Liver (tissue), 9 donors: Measurements from ENCODE around the gene EGR2. TPM values are rescaled to one million over a fixed set of nuclear protein-coding genes. Genes with fewer than 3 reads are reported as not detected.

Experiments used
- DNase-seq: peaks from one replicate; pipeline ENCODE4 v3.0.0-alpha.2; 2017; ENCODE audit warnings: low spot score
- H3K27ac ChIP-seq, 2 donors: one replicate each; pipeline ENCODE4 v1.7.0; 2013; ENCODE audit warnings: inconsistent platforms in 2 of 2, low read length in 2 of 2, control low read depth in 1 of 2, low read depth in 1 of 2, mild to moderate bottlenecking in 1 of 2
- H3K27me3 ChIP-seq, 4 donors: one replicate each; pipeline versions ENCODE4 v1.6.1 to v1.7.0; 2013; ENCODE audit warnings: low read length in 3 of 4, inconsistent platforms in 1 of 4, mild to moderate bottlenecking in 1 of 4, moderate library complexity in 1 of 4; ENCODE audit not compliant: control insufficient read depth in 4 of 4, insufficient read depth in 4 of 4
- H3K36me3 ChIP-seq, 4 donors: one replicate each; pipeline versions ENCODE4 v1.6.1 to v1.7.0; 2013; ENCODE audit warnings: low read length in 3 of 4, mild to moderate bottlenecking in 3 of 4, low read depth in 1 of 4, moderate library complexity in 1 of 4; ENCODE audit not compliant: control insufficient read depth in 4 of 4, insufficient read depth in 3 of 4
- H3K4me1 ChIP-seq, 4 donors: one replicate each; pipeline versions ENCODE4 v1.6.1 to v1.7.0; 2013; ENCODE audit warnings: low read length in 3 of 4, mild to moderate bottlenecking in 3 of 4, moderate library complexity in 1 of 4; ENCODE audit not compliant: control insufficient read depth in 4 of 4, insufficient read depth in 4 of 4
- H3K4me3 ChIP-seq, 3 donors: one replicate each; pipeline versions ENCODE4 v1.6.1 to v1.7.0; 2013; ENCODE audit warnings: low read length in 3 of 3, control low read depth in 1 of 3, low read depth in 1 of 3, mild to moderate bottlenecking in 1 of 3
- H3K9ac ChIP-seq, 2 donors: one replicate each; pipeline ENCODE4 v1.7.0; 2013; ENCODE audit warnings: low read length in 2 of 2, mild to moderate bottlenecking in 2 of 2, moderate library complexity in 2 of 2, control low read depth in 1 of 2, low read depth in 1 of 2
- H3K9me3 ChIP-seq, 4 donors: one replicate each; pipeline versions ENCODE4 v1.6.1 to v1.7.0; 2013; ENCODE audit warnings: low read length in 3 of 4; ENCODE audit not compliant: control insufficient read depth in 4 of 4
- ATF3 ChIP-seq: IDR thresholded peaks from 2 replicates; pipeline ENCODE4 v1.6.1; 2016; ENCODE audit warnings: antibody characterized with exemption
- EGR1 ChIP-seq, 2 donors: IDR thresholded peaks; 2 replicates each; pipeline ENCODE4 v1.6.1; 2016 to 2018; ENCODE audit warnings: antibody characterized with exemption in 2 of 2, low read depth in 2 of 2
- FOXA1 ChIP-seq: IDR thresholded peaks from 2 replicates; pipeline ENCODE4 v1.6.1; 2016; ENCODE audit warnings: antibody characterized with exemption
- FOXA2 ChIP-seq: IDR thresholded peaks from 2 replicates; pipeline ENCODE4 v1.6.1; 2016; ENCODE audit warnings: antibody characterized with exemption
- HNF4A ChIP-seq, 2 donors: conservative IDR thresholded peaks; 2 replicates each; pipeline ENCODE4 v1.6.1; 2016; ENCODE audit warnings: antibody characterized with exemption in 2 of 2, mild to moderate bottlenecking in 2 of 2
- HNF4G ChIP-seq: IDR thresholded peaks from 2 replicates; pipeline ENCODE4 v1.6.1; 2016; ENCODE audit warnings: antibody characterized with exemption
- JUND ChIP-seq, 2 donors: IDR thresholded peaks; 2 replicates each; pipeline ENCODE4 v1.6.1; 2016; ENCODE audit warnings: antibody characterized with exemption in 2 of 2
- NR2F2 ChIP-seq: IDR thresholded peaks from 2 replicates; pipeline ENCODE4 v1.6.1; 2016; ENCODE audit warnings: antibody characterized with exemption
- RAD21 ChIP-seq, 2 donors: IDR thresholded peaks; 2 replicates each; pipeline ENCODE4 v1.6.1; 2016; ENCODE audit warnings: antibody characterized with exemption in 2 of 2, mild to moderate bottlenecking in 2 of 2
- REST ChIP-seq: IDR thresholded peaks from 2 replicates; pipeline ENCODE4 v1.6.1; 2016; ENCODE audit warnings: antibody characterized with exemption, mild to moderate bottlenecking
- RXRA ChIP-seq, 2 donors: IDR thresholded peaks; 2 replicates each; pipeline ENCODE4 v1.6.1; 2017 to 2018; ENCODE audit warnings: antibody characterized with exemption in 2 of 2, mild to moderate bottlenecking in 1 of 2
- SP1 ChIP-seq: IDR thresholded peaks from 2 replicates; pipeline ENCODE4 v1.6.1; 2018; ENCODE audit warnings: antibody characterized with exemption, mild to moderate bottlenecking
- TAF1 ChIP-seq: conservative IDR thresholded peaks from 2 replicates; pipeline ENCODE4 v1.6.1; 2016; ENCODE audit warnings: antibody characterized with exemption, mild to moderate bottlenecking
- YY1 ChIP-seq: IDR thresholded peaks from 2 replicates; pipeline ENCODE4 v1.6.1; 2016; ENCODE audit warnings: antibody characterized with exemption, mild to moderate bottlenecking
- ZBTB33 ChIP-seq: IDR thresholded peaks from 2 replicates; pipeline ENCODE4 v1.6.1; 2016; ENCODE audit warnings: antibody characterized with exemption
- WGBS: extraction: QIAGEN DNeasy Blood & Tissue Kit; methylation state at CpG from one replicate; pipeline ENCODE4 v1.1.7; 2013; 5-methylcytosine and 5-hydroxymethylcytosine counted together
- polyA plus RNA-seq, 2 donors: library from polyadenylated mRNA; stranded (reverse) in 1 of 2; unstranded in 1 of 2; fragments of 200-250 nt in 1 of 2; fragments of >200 nt in 1 of 2; fragmentation: Nextera tagmentation in 1 of 2; extraction: Ambion mirVana in 1 of 2; gene quantifications; one replicate each; pipeline versions ENCODE4 v1.2.1 to v1.2.3, GENCODE V29; 2013 to 2015
- total RNA-seq, 2 donors: library from RNA; depleted of rRNA; stranded (reverse); fragments of >200 nt; gene quantifications; one replicate each; pipeline ENCODE4 v1.2.3, GENCODE V29; 2014
- TF ChIP-seq, protein P1 (sequence below): fragments of 150-350 bp; IDR thresholded peaks from 2 replicates; pipeline ENCODE4 v1.5.1; 2017; ENCODE audit warnings: improper control_type of control experiment, low read depth, low read length; ENCODE audit not compliant: missing input control
- TF ChIP-seq, protein P2 (sequence below): IDR thresholded peaks from 2 replicates; pipeline ENCODE4 v1.6.1; 2016; ENCODE audit warnings: antibody characterized with exemption
- donor health status: healthy.
- donor health status: healthy.
- donor health status: healthy.
- donor health status: healthy.
- donor health status: healthy.

EGR2 gene
- total and polyA plus RNA-seq, 4 donors: 0.17 to 0.76 (median 0.23) TPM

DNA sequence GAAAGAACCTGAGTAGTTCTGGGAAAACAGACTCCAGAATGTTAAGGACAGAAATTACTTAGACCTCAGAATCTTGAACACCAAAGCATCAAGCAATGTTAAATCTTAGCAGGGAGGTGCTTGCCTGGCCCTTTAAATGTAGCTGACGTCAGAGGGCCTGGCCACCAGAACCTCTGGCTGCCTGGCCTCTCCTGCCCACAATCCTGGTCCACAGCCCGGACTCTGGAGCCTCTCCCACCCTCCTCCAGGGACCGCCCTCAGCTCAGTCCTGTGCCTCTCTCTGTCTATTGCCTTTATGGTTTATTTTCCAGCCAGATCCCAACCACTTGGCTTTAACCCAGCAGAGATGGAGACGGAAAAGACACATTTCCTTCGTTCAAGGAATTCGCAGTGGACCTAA lies 42.2 kb upstream of the EGR2 start:
- WGBS: 54% methylated on average over 6 of the region's 6 CpGs
- TF ChIP-seq HNF4G (no peak), TAF1 (no peak), FOXA2 (no peak), JUND (IDR thresholded peaks at IDR 0.05) (no peak), FOXA1 (no peak), EGR1 (IDR thresholded peaks at IDR 0.05; ENCODE audit: low read depth in 2 of 2) (no peak), ZBTB33 (no peak), SP1 (no peak), REST (no peak), YY1 (no peak), RAD21 (IDR thresholded peaks at IDR 0.05) (no peak), RXRA (IDR thresholded peaks at IDR 0.05) (no peak), NR2F2 (no peak)
- TF ChIP-seq, protein P1, sequence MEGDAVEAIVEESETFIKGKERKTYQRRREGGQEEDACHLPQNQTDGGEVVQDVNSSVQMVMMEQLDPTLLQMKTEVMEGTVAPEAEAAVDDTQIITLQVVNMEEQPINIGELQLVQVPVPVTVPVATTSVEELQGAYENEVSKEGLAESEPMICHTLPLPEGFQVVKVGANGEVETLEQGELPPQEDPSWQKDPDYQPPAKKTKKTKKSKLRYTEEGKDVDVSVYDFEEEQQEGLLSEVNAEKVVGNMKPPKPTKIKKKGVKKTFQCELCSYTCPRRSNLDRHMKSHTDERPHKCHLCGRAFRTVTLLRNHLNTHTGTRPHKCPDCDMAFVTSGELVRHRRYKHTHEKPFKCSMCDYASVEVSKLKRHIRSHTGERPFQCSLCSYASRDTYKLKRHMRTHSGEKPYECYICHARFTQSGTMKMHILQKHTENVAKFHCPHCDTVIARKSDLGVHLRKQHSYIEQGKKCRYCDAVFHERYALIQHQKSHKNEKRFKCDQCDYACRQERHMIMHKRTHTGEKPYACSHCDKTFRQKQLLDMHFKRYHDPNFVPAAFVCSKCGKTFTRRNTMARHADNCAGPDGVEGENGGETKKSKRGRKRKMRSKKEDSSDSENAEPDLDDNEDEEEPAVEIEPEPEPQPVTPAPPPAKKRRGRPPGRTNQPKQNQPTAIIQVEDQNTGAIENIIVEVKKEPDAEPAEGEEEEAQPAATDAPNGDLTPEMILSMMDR: no peak
- H3K36me3 ChIP-seq: no peaks in the 10 kb centered on the region
- no peak overlapping the region for H3K27ac ChIP-seq
- no peak for DNase-seq
- no peak overlapping the region for H3K9ac ChIP-seq
- H3K27me3 ChIP-seq: peaks cover 0 to 9% (median 0%) of the 10 kb centered on the region in 4 donors
- H3K9me3 ChIP-seq: no peaks in the 10 kb centered on the region
- H3K4me3 ChIP-seq: no peak overlapping the region
- H3K4me1 ChIP-seq: no peaks in the 10 kb centered on the region

GRCh38 chr10:62856021-62856420 lies 39.9 kb upstream of the EGR2 start:
- WGBS: 63% methylated on average over 4 of the region's 4 CpGs
- H3K4me1 ChIP-seq: no peaks in the 10 kb centered on the region
- no peak for DNase-seq

More at GRCh38 chr10:62856021-62856420, 39.9 kb upstream of the EGR2 start:
- TF ChIP-seq NR2F2 (no peak), FOXA2 (no peak), RAD21 (IDR thresholded peaks at IDR 0.05) (no peak), TAF1 (no peak), JUND (IDR thresholded peaks at IDR 0.05) (no peak), REST (no peak), HNF4A (conservative IDR thresholded peaks at IDR 0.05) (no peak), YY1 (no peak), ZBTB33 (no peak), ATF3 (no peak)
- TF ChIP-seq, protein P2, sequence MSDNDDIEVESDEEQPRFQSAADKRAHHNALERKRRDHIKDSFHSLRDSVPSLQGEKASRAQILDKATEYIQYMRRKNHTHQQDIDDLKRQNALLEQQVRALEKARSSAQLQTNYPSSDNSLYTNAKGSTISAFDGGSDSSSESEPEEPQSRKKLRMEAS: no peak
- no peak overlapping the region for H3K9ac ChIP-seq
- H3K9me3 ChIP-seq: no peaks in the 10 kb centered on the region
- peaks cover 0 to 10% (median 0%) of the 10 kb centered on the region in 4 donors for H3K27me3 ChIP-seq
- no peak overlapping the region for H3K4me3 ChIP-seq
- no peak overlapping the region for H3K27ac ChIP-seq
- no peaks in the 10 kb centered on the region for H3K36me3 ChIP-seq
